ENCODE data around the gene RTN4R. TPM values are rescaled to one million over a fixed set of nuclear protein-coding genes. Genes with fewer than 3 reads are reported as not detected.

The RTN4R gene
- total RNA-seq, 2 donors from 2014 or later: 0.66 to 1.8 TPM

DNA sequence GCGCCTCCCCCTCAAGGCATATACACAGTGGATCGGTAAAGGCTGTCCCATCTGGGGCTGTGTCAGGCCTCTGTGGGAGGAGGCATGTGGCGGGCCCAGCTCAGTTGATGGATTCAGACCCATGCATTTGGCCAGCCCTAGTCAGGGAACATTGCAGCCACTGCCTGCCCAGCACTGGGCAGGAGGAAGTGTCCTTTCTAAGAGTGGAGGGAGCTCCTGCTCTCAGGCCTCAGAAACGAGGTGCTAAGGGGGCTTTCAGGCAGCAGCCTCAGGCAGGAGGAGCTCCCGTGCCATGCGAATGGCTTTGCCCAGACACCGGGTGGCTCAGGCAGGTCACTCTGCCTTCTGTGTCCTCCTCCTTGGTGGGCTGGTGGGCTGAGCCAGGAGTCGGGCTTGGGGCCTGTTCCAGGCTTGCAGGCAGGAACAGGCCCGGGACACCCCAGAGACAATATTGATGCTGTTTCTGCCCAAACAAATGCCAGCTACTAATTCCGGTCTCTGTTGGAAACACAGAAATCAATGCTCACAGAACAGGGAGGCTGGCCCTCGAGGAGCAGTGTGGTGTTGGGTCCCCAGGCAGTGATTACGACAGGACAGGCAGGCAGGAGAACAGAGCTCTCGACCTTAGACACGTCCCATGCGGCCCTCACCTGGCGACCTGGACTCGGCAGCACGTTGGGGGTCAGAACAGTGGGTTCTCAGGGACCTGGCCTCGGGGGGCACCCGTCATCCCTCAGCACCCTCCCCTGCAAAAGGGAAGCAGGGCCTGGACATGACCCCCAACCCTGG lies 75.0 kb downstream of the RTN4R start:
- Histone ChIP-seq H3K4me3 (no peak overlapping the region), H3K9me3 (no peaks in the 10 kb centered on the region), H3K4me1 (no peaks in the 10 kb centered on the region), H3K27ac (no peak overlapping the region), H3K36me3 (replicated peaks in 1 of 2; ENCODE audit: insufficient read depth in 1 of 2, low read depth in 2 of 2) (no peaks in the 10 kb centered on the region), H3K27me3 (no peaks in the 10 kb centered on the region)
- DNase-seq (no peak), ATAC-seq (no peak)
- 73 to 92% methylated on average over 2 to 19 of the region's 20 CpGs for WGBS, 2 donors
- TF ChIP-seq POLR2A (IDR thresholded peaks at IDR 0.05): no peak
- TF ChIP-seq CTCF (IDR thresholded peaks at IDR 0.05): no peak
- intact Hi-C loops (cut with DNase I): no loop called here

GRCh38 chr22:20192293-20192971 lies 75.7 kb downstream of the RTN4R start:
- Histone ChIP-seq H3K36me3 (replicated peaks in 1 of 2; ENCODE audit: insufficient read depth in 1 of 2, low read depth in 2 of 2) (no peaks in the 10 kb centered on the region), H3K9me3 (no peaks in the 10 kb centered on the region), H3K27ac (no peak overlapping the region), H3K27me3 (no peaks in the 10 kb centered on the region), H3K4me3 (no peak overlapping the region), H3K4me1 (no peaks in the 10 kb centered on the region)
- intact Hi-C loops (cut with DNase I): no loop called here
- no peak for TF ChIP-seq CTCF (IDR thresholded peaks at IDR 0.05)
- no peak for TF ChIP-seq POLR2A (IDR thresholded peaks at IDR 0.05)
- 82 to 100% methylated on average over 1 to 10 of the region's 10 CpGs for WGBS, 2 donors
- ATAC-seq (no peak), DNase-seq (no peak)

GRCh38 chr22:20191803-20192202 lies 76.3 kb downstream of the RTN4R start:
- 50 to 76% methylated on average over 2 to 6 of the region's 8 CpGs for WGBS, 2 donors
- no peaks in the 10 kb centered on the region for H3K4me1 ChIP-seq
- no peaks in the 10 kb centered on the region for H3K36me3 ChIP-seq (replicated peaks in 1 of 2; ENCODE audit: insufficient read depth in 1 of 2, low read depth in 2 of 2)
- TF ChIP-seq CTCF (IDR thresholded peaks at IDR 0.05): no peak
- TF ChIP-seq POLR2A (IDR thresholded peaks at IDR 0.05): no peak
- H3K27me3 ChIP-seq: no peaks in the 10 kb centered on the region
- H3K27ac ChIP-seq: no peak overlapping the region
- no peak for DNase-seq
- no peaks in the 10 kb centered on the region for H3K9me3 ChIP-seq
- ATAC-seq: no peak
- intact Hi-C loops (cut with DNase I): no loop called here
- H3K4me3 ChIP-seq: no peak overlapping the region

MicroRNAs within 50 kb of the gene (microRNA counts, 767-probe panel; counts per million panel counts)
- 0 to 736 counts per million in 2 donors for microRNA hsa-miR-1286

Small RNA genes within 50 kb of the gene (microRNA-seq; reads per million reads assigned to microRNA genes)
- gene MIR1286 (ENCODE audit: borderline number of aligned reads in 2 of 2, borderline replicate concordance in 2 of 2): 0 reads per million in 2 donors

Small RNA genes within 50 kb of the gene (small RNA-seq; reads per million reads assigned to genes)
- not detected for gene MIR1286

Other genes with a start within 250 kb of the RTN4R start
- 10 to 100 TPM; 10.5 to 19.7 TPM for gene TANGO2, start 247.2 kb downstream of the RTN4R start, total RNA-seq
- gene DGCR8, start 188.1 kb downstream of the RTN4R start, total RNA-seq: 10 to 100 TPM; 25.7 to 53.4 TPM
- 100 to 1,000 TPM in 1 of 2 donors, 10 to 100 TPM in 1; 69.3 to 134 TPM for gene RANBP1, start 152.2 kb downstream of the RTN4R start, total RNA-seq
- 10 to 100 TPM; 76.8 to 98.6 TPM for gene TRMT2A, start 151.1 kb downstream of the RTN4R start, total RNA-seq
- gene ZDHHC8, start 136.5 kb downstream of the RTN4R start, total RNA-seq: 10 to 100 TPM; 20.0 to 21.4 TPM
- not detected for gene CCDC188, start 117.3 kb downstream of the RTN4R start, total RNA-seq
- gene DGCR6L, start 51.7 kb upstream of the RTN4R start, total RNA-seq: 10 to 100 TPM; 24.4 to 52.4 TPM
- gene ZNF74, start 125.8 kb upstream of the RTN4R start, total RNA-seq: 10 to 100 TPM in 1 of 2 donors, 1 to 10 TPM in 1; 7.3 to 10.4 TPM
- 10 to 100 TPM in 1 of 2 donors, 1 to 10 TPM in 1; 9.9 to 13.5 TPM for gene SCARF2, start 169.5 kb upstream of the RTN4R start, total RNA-seq
- 10 to 100 TPM; 10.1 to 11.9 TPM for gene KLHL22, start 227.5 kb upstream of the RTN4R start, total RNA-seq
- 10 to 100 TPM; 31.6 to 36.9 TPM for gene MED15, start 239.3 kb upstream of the RTN4R start, total RNA-seq